ENCODE data around the gene PIEZO1. TPM values are rescaled to one million over a fixed set of nuclear protein-coding genes. Genes with fewer than 3 reads are reported as not detected.

The PIEZO1 gene
- total and polyA plus RNA-seq, 2 experiments from 2014 or later, result 30.4 to 70.1 TPM

- H3K9me2 ChIP-seq (ENCODE audit: insufficient read depth), result no peaks in the 10 kb centered on the region
- no peaks in the 10 kb centered on the region for H3F3A ChIP-seq (replicated peaks; ENCODE audit: low read depth)
- H3K27ac ChIP-seq (ENCODE audit: low read depth), result no peak overlapping the region
- H3K9me3 Mint-ChIP-seq, result no peaks in the 10 kb centered on the region
- no peaks in the 10 kb centered on the region for H3K4me1 Mint-ChIP-seq
- no peaks in the 10 kb centered on the region for H3K79me2 ChIP-seq (replicated peaks; ENCODE audit: insufficient read depth)
- H3K4me2 ChIP-seq, result no peak overlapping the region
- ATAC-seq (no peak), DNase-seq (ENCODE audit: low spot score) (no peak)
- H3K4me1 ChIP-seq (ENCODE audit: insufficient read depth), result no peaks in the 10 kb centered on the region
- no peaks in the 10 kb centered on the region for H3K36me3 ChIP-seq (ENCODE audit: insufficient read depth)
- peaks cover 7% of the 10 kb centered on the region for H3K36me3 Mint-ChIP-seq (ENCODE audit: low read depth)
- H2AFZ ChIP-seq, result no peak overlapping the region
- H4K20me1 ChIP-seq (replicated peaks; ENCODE audit: insufficient read depth), result no peaks in the 10 kb centered on the region
- no peaks in the 10 kb centered on the region for H3K27me3 ChIP-seq (ENCODE audit: insufficient read depth)
- no peak overlapping the region for H3K4me3 ChIP-seq
- H3K27me3 Mint-ChIP-seq (ENCODE audit: insufficient read depth, low read depth, poor library complexity), result peaks cover 16% of the 10 kb centered on the region
- H3K4me3 Mint-ChIP-seq, result no peak overlapping the region
- H3K27ac Mint-ChIP-seq, result no peak overlapping the region
- TF ChIP-seq JUNB (IDR thresholded peaks at IDR 0.05; ENCODE audit: unreplicated experiment) (no peak), ZNF331 (CRISPR knock-in tag; IDR thresholded peaks at IDR 0.05; ENCODE audit: low read depth) (no peak), NANOG (IDR thresholded peaks at IDR 0.05; ENCODE audit: borderline replicate concordance) (no peak), ZNF114 (CRISPR knock-in tag; IDR thresholded peaks at IDR 0.05) (no peak), REST (IDR thresholded peaks at IDR 0.05; ENCODE audit: unreplicated experiment) (no peak), CTCF (conservative IDR thresholded peaks at IDR 0.05; ENCODE audit: low read depth in 2 of 2) (no peak), EZH2phosphoT487 (IDR thresholded peaks at IDR 0.05; ENCODE audit: unreplicated experiment) (no peak), STAT1 (IDR thresholded peaks at IDR 0.05; ENCODE audit: unreplicated experiment) (no peak), POLR2AphosphoS5 (IDR thresholded peaks at IDR 0.05; ENCODE audit: low read depth) (no peak), EZH2 (IDR thresholded peaks at IDR 0.05; ENCODE audit: low read depth, unreplicated experiment) (no peak), CREB1 (CRISPR knock-in tag; IDR thresholded peaks at IDR 0.05; ENCODE audit: low read depth) (no peak)
- TF ChIP-seq, protein P1, sequence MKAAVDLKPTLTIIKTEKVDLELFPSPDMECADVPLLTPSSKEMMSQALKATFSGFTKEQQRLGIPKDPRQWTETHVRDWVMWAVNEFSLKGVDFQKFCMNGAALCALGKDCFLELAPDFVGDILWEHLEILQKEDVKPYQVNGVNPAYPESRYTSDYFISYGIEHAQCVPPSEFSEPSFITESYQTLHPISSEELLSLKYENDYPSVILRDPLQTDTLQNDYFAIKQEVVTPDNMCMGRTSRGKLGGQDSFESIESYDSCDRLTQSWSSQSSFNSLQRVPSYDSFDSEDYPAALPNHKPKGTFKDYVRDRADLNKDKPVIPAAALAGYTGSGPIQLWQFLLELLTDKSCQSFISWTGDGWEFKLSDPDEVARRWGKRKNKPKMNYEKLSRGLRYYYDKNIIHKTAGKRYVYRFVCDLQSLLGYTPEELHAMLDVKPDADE (IDR thresholded peaks at IDR 0.05), result no peak
These were observed 59.2 kb downstream of the PIEZO1 start for GRCh38 chr16:88725609-88726407.

All from GM23338 (cell line).